ENCODE measurements around the gene CD151. TPM values are rescaled to one million over a fixed set of nuclear protein-coding genes. Genes with fewer than 3 reads are reported as not detected.

The CD151 gene
- total RNA-seq, 6 donors from 2014 or later = 179 to 545 (median 421) TPM

DNA sequence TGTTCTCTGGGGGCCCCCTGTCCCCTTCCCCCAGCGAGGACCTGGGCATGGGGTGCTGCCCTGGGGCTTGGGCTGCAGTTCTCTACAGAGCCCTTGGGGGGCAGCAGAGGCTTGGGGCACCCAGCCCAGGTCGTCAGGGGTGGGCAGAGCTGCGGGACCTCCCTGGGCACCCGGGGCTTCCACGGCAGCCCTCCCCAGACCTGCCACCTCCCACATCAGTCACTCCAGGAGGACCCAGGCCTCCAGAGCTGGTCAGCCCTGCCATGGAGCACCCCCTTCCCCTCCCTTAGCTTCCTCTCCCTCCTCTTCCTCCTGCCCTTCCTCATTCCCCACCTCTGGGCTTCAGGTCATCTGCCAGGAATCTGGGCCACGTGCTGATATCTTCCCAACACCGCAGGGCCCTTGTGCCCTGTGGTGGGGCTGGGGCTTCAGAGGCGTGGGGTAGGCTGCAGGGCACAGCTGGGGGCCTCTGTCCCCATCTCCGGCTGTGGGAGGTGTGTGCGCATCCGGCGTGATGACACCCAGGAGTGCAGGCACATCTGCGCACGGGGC lies 15.7 kb downstream of the CD151 start:
- Histone ChIP-seq H3K4me3 (peak overlapping the region in 1 of 4 donors; percentile 55), H3K36me3 (peaks cover 0 to 17% (median 10%) of the 10 kb centered on the region in 4 donors), H3K27ac (no peak overlapping the region), H3K9me3 (no peaks in the 10 kb centered on the region), H3K4me1 (peaks cover 41 to 78% (median 56%) of the 10 kb centered on the region in 4 donors), H3K27me3 (peaks cover 0 to 4% (median 0%) of the 10 kb centered on the region in 4 donors)
- ATAC-seq (ENCODE audit: low FRiP score in 2 of 2) = peak in 1 of 2 donors; percentile 38
- WGBS, 2 donors = 29 to 32% methylated on average over 5 to 13 of the region's 14 CpGs
- DNase-seq = peak in 1 of 2 donors; percentile 54
- TF ChIP-seq EP300 (IDR thresholded peaks at IDR 0.05) = no peak
- TF ChIP-seq, protein P1, sequence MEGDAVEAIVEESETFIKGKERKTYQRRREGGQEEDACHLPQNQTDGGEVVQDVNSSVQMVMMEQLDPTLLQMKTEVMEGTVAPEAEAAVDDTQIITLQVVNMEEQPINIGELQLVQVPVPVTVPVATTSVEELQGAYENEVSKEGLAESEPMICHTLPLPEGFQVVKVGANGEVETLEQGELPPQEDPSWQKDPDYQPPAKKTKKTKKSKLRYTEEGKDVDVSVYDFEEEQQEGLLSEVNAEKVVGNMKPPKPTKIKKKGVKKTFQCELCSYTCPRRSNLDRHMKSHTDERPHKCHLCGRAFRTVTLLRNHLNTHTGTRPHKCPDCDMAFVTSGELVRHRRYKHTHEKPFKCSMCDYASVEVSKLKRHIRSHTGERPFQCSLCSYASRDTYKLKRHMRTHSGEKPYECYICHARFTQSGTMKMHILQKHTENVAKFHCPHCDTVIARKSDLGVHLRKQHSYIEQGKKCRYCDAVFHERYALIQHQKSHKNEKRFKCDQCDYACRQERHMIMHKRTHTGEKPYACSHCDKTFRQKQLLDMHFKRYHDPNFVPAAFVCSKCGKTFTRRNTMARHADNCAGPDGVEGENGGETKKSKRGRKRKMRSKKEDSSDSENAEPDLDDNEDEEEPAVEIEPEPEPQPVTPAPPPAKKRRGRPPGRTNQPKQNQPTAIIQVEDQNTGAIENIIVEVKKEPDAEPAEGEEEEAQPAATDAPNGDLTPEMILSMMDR (IDR thresholded peaks at IDR 0.05) = peak; percentile 83 to 96 (median 90)
- TF ChIP-seq POLR2A (IDR thresholded peaks at IDR 0.05) = no peak
- no peak for TF ChIP-seq POLR2AphosphoS5 (IDR thresholded peaks at IDR 0.05)

DNA sequence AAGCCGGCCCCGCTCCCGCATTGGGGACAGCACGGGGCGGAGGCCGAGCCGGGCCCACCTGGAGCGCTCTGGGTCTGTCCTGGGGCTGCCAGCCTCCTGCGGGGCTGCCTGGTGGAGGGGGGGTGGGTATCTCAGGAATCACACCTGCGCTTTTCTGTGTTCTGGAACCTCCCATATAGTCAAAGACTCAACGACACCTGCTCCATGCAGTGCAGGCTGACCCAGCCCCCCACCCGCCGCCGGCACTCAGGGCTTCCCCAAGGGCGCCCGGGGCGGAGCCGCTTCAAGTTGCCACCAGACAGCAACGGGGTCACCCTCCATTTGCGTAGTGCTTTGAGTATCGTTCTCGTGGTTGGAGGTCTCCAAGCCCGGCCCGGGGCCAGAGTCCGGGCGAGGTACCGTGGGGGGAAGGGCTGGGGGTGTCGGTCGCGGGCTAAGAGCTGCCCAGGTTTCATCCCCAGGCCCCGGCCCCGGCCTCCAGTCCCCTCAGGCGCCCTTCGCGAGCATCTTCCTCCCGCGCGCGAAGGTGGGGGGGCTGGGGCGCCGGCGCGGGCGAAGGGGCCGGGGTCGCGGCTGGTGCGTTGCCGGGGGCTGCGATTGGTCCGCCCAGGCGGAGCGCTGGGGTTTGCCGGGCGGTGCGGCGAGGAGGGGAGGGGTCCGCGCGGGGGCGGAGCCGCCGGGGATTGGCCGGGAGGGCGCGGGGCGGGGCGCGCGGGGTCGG lies 16.5 kb downstream of the CD151 start:
- Histone ChIP-seq H3K36me3 (peaks cover 0 to 24% (median 10%) of the 10 kb centered on the region in 4 donors), H3K27ac (peak overlapping the region in 1 of 4 donors; percentile 58), H3K4me3 (peak overlapping the region; percentile 10 to 58 (median 51)), H3K9me3 (no peaks in the 10 kb centered on the region), H3K27me3 (peaks cover 0 to 4% (median 0%) of the 10 kb centered on the region in 4 donors), H3K4me1 (peaks cover 41 to 70% (median 49%) of the 10 kb centered on the region in 4 donors)
- peak in 1 of 2 donors; percentile 90 for DNase-seq
- no peak for ATAC-seq (ENCODE audit: low FRiP score in 2 of 2)
- TF ChIP-seq, protein P1 (IDR thresholded peaks at IDR 0.05) = no peak
- TF ChIP-seq POLR2A (IDR thresholded peaks at IDR 0.05) (no peak), EP300 (IDR thresholded peaks at IDR 0.05) (no peak), POLR2AphosphoS5 (IDR thresholded peaks at IDR 0.05) (no peak)
- 0 to 21% methylated on average over 4 to 28 of the region's 71 CpGs for WGBS, 2 donors

DNA sequence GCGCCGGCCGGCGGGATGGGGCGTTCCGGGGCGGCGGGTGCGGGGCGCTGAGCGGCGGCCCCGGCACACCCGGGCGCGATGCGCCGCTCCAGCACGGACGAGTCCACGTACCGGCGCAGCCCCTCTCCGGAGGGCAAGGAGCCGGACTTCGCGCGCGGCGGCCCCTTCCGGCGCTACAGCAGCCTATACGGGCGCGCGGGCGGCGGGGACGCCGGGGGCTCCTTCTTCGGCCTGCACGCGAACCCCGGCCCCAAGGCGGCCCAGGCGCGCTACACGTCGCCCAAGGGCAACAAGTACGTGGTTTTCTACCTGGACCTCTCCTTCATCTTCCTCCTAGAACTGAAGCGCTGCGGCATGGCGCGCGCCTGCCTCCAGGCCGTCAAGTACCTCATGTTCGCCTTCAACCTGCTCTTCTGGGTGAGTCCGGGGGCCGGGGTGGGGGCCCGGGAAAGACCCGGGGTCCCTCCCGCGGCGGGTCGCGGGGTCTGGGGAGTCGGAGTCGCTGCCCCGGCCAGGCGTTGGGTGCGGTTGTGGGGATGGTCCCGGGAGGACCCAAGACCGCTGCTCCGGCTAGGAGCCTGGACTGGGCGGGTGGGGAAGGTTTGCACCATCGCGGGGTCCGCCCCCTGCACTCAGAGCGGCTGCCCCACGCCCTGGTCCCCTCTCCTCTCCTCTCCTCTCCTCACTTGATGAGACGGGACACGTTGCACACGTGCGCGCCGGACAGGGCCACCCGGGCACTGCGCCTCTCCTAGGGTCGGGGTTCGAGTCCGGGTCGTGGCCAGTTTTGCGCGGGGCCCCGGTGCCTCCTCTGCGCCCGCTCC lies 17.4 kb downstream of the CD151 start:
- H3K9me3 ChIP-seq = no peaks in the 10 kb centered on the region
- ATAC-seq (ENCODE audit: low FRiP score in 2 of 2) = no peak
- H3K4me1 ChIP-seq = peaks cover 38 to 61% (median 44%) of the 10 kb centered on the region in 4 donors
- H3K4me3 ChIP-seq = peak overlapping the region in 3 of 4 donors; percentile 47 to 58 (median 55)
- peaks cover 0 to 4% (median 0%) of the 10 kb centered on the region in 4 donors for H3K27me3 ChIP-seq
- peaks cover 0 to 25% (median 10%) of the 10 kb centered on the region in 4 donors for H3K36me3 ChIP-seq
- H3K27ac ChIP-seq = peak overlapping the region in 2 of 4 donors; percentile 58 to 61
- DNase-seq = peak in 1 of 2 donors; percentile 86
- 56 to 58% methylated on average over 54 to 63 of the region's 97 CpGs for WGBS, 2 donors
- TF ChIP-seq POLR2AphosphoS5 (IDR thresholded peaks at IDR 0.05) (no peak), EP300 (IDR thresholded peaks at IDR 0.05) (no peak), POLR2A (IDR thresholded peaks at IDR 0.05) (no peak)
- TF ChIP-seq, protein P1 (IDR thresholded peaks at IDR 0.05) = no peak

DNA sequence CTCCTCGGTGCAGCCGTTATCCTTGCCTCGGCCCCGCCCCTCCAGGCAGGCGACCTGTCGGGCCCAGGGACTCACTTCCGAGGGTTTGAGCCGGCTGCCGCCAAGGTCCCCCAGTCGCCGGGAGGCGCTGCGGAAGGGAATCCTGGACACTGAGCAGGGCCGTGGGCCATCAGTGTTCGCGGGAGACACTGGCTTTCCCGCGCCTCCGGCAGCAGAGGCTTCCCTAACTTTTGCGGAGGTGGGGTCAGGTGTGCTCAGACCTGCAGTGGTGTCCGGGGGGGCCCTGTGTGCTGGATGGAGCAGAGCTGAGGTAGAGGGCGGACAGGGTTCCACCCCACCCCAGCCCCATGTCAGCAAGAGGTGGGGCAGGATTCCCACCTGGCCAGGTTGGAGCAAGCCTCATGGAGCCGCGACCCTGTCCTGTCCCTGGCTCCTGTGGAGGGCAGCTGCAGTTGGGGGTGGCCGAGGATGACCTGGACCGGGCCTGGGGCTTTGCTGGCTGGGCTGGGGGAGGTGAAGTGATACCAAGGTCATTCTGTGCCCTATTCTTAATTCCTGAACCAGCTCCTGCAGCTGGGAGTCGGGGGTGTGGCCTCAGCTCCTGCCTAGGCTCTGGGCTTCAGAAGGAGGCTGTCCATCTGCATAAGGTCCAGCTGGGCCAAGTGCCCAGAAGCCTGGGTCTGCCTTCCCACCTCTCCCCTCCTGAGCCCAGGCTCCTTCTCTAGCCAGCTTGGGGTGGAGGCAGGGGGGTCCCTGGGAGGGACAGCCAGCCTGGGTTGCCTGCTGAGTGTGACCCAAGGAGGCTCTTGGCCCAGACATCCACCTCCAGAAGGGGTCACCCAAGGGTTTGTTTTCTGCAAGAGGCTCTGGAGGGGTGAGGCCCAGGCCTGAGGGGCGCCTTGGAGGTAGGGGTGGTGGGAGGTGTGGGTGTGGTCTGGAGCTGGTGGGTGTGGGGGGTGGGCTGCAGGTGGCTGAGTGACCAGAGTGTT lies 18.3 kb downstream of the CD151 start:
- Histone ChIP-seq H3K4me3 (no peak overlapping the region), H3K9me3 (no peaks in the 10 kb centered on the region), H3K36me3 (peaks cover 0 to 29% (median 13%) of the 10 kb centered on the region in 4 donors), H3K4me1 (peaks cover 29 to 53% (median 34%) of the 10 kb centered on the region in 4 donors), H3K27me3 (peaks cover 0 to 4% (median 0%) of the 10 kb centered on the region in 4 donors), H3K27ac (no peak overlapping the region)
- DNase-seq (peak in 1 of 2 donors; percentile 59), ATAC-seq (ENCODE audit: low FRiP score in 2 of 2) (no peak)
- TF ChIP-seq POLR2A (IDR thresholded peaks at IDR 0.05) (no peak), POLR2AphosphoS5 (IDR thresholded peaks at IDR 0.05) (no peak), EP300 (IDR thresholded peaks at IDR 0.05) (no peak)
- TF ChIP-seq, protein P1 (IDR thresholded peaks at IDR 0.05) = no peak
- 86 to 93% methylated on average over 13 to 23 of the region's 28 CpGs for WGBS, 2 donors
